Karpas-422 (cell line): ENCODE data around the gene EYA2. TPM values are rescaled to one million over a fixed set of nuclear protein-coding genes. Genes with fewer than 3 reads are reported as not detected.
"Not testable (repeated sequence)": the region's sequence is repeated elsewhere in the genome, so short reads cannot be mapped to it uniquely, and the experiment has no call there.

ENCODE experiments used
- DNase-seq: peaks from one replicate; pipeline ENCODE4 v3.0.0-alpha.2; 2015
- H2AFZ ChIP-seq: fragments of 200-600 bp; sonication (generic); 2 replicates; pipeline ENCODE4 v1.6.1; 2014; ENCODE audit warnings: antibody characterized with exemption, low read length, mixed read lengths
- H3K27ac ChIP-seq: fragments of 200-600 bp; sonication (generic); 2 replicates; pipeline ENCODE4 v1.5.1; 2014; ENCODE audit warnings: mild to moderate bottlenecking, low read length, moderate library complexity
- H3K27me3 ChIP-seq: fragments of 200-600 bp; sonication (generic); 2 replicates; pipeline ENCODE4 v1.6.1; 2014; ENCODE audit warnings: low read length, mixed read lengths
- H3K36me3 ChIP-seq: fragments of 200-600 bp; sonication (generic); 2 replicates; pipeline ENCODE4 v1.6.1; 2014; ENCODE audit warnings: low read length, mixed read lengths; ENCODE audit not compliant: insufficient read depth
- H3K4me1 ChIP-seq: fragments of 200-600 bp; sonication (generic); 2 replicates; pipeline ENCODE4 v1.6.1; 2014; ENCODE audit warnings: mild to moderate bottlenecking, low read length, mixed read lengths
- H3K4me2 ChIP-seq: fragments of 200-600 bp; sonication (generic); 2 replicates; pipeline ENCODE4 v1.6.1; 2014; ENCODE audit warnings: low read length, low read depth, mild to moderate bottlenecking; ENCODE audit not compliant: poor library complexity, severe bottlenecking
- H3K4me3 ChIP-seq: fragments of 200-600 bp; sonication (generic); 2 replicates; pipeline ENCODE4 v1.5.1; 2014; ENCODE audit warnings: mild to moderate bottlenecking, antibody characterized with exemption, low read length, mixed read lengths
- H3K79me2 ChIP-seq: fragments of 200-600 bp; sonication (generic); 2 replicates; pipeline ENCODE4 v1.6.1; 2014; ENCODE audit warnings: mild to moderate bottlenecking, low read length, mixed read lengths
- H3K9ac ChIP-seq: fragments of 200-600 bp; sonication (generic); 2 replicates; pipeline ENCODE4 v1.6.0; 2014; ENCODE audit warnings: low read length
- H3K9me2 ChIP-seq: fragments of 200-600 bp; sonication (generic), shearing (Covaris generic); replicated peaks from 2 replicates; pipeline ENCODE4 v1.6.0; 2014; ENCODE audit warnings: mild to moderate bottlenecking, low read length, moderate library complexity; ENCODE audit not compliant: insufficient read depth
- H3K9me3 ChIP-seq: fragments of 300-700, 200-600 bp; sonication (generic); 2 replicates; pipeline ENCODE4 v1.6.1; 2014; ENCODE audit warnings: low read length, mixed read lengths
- H4K20me1 ChIP-seq: fragments of 200-600 bp; sonication (generic); 2 replicates; pipeline ENCODE4 v1.6.1; 2014; ENCODE audit warnings: mild to moderate bottlenecking, antibody characterized with exemption, low read length, low read depth; ENCODE audit not compliant: insufficient read depth
- total RNA-seq: library from RNA; depleted of rRNA; stranded (reverse); fragments of >200 nt; shearing (Covaris generic); gene quantifications from 2 replicates; pipeline ENCODE4 v1.2.3, GENCODE V29; 2014; ENCODE audit warnings: low replicate concordance

Gene EYA2
- total RNA-seq, 1 experiment from 2014 or later = not detected

- Histone ChIP-seq H3K27me3 (no peaks in the 10 kb centered on the region), H3K36me3 (no peaks in the 10 kb centered on the region), H3K4me3 (no peak overlapping the region), H2AFZ (no peak overlapping the region), H3K27ac (no peak overlapping the region), H3K9ac (no peak overlapping the region), H3K9me3 (no peaks in the 10 kb centered on the region), H3K79me2 (no peaks in the 10 kb centered on the region), H3K9me2 (no peaks in the 10 kb centered on the region), H3K4me2 (no peak overlapping the region), H3K4me1 (no peaks in the 10 kb centered on the region), H4K20me1 (no peaks in the 10 kb centered on the region)
- DNase-seq = no peak
These were observed 65.2 kb downstream of the EYA2 start for GRCh38 chr20:46959821-46960220.

GRCh38 chr20:46960536-46960935 lies 65.9 kb downstream of the EYA2 start:
- Histone ChIP-seq H3K4me2 (no peak overlapping the region), H3K9ac (no peak overlapping the region), H3K9me3 (no peaks in the 10 kb centered on the region), H3K4me1 (no peaks in the 10 kb centered on the region), H2AFZ (no peak overlapping the region), H3K36me3 (no peaks in the 10 kb centered on the region), H3K9me2 (no peaks in the 10 kb centered on the region), H4K20me1 (no peaks in the 10 kb centered on the region), H3K27me3 (no peaks in the 10 kb centered on the region), H3K79me2 (no peaks in the 10 kb centered on the region), H3K4me3 (no peak overlapping the region), H3K27ac (no peak overlapping the region)
- DNase-seq = no peak

GRCh38 chr20:46961968-46962367 lies 67.3 kb downstream of the EYA2 start:
- H3K9me2 ChIP-seq, H3K79me2 ChIP-seq, H3K9ac ChIP-seq, H3K36me3 ChIP-seq, H3K4me3 ChIP-seq, H4K20me1 ChIP-seq, H3K27me3 ChIP-seq, H3K4me2 ChIP-seq, H3K4me1 ChIP-seq, H3K27ac ChIP-seq, H3K9me3 ChIP-seq, H2AFZ ChIP-seq, DNase-seq: not testable (repeated sequence)

- Histone ChIP-seq H3K27ac (no peak overlapping the region), H2AFZ (no peak overlapping the region), H3K9me3 (no peaks in the 10 kb centered on the region), H3K27me3 (no peaks in the 10 kb centered on the region), H3K79me2 (no peaks in the 10 kb centered on the region), H3K4me1 (no peaks in the 10 kb centered on the region), H3K36me3 (no peaks in the 10 kb centered on the region), H3K4me2 (no peak overlapping the region), H3K9ac (no peak overlapping the region), H3K4me3 (no peak overlapping the region), H4K20me1 (no peaks in the 10 kb centered on the region), H3K9me2 (no peaks in the 10 kb centered on the region)
- no peak for DNase-seq
These were observed 68.0 kb downstream of the EYA2 start for GRCh38 chr20:46962452-46963195.

GRCh38 chr20:46963196-46963529 lies 68.5 kb downstream of the EYA2 start:
- Histone ChIP-seq H3K9me2 (no peaks in the 10 kb centered on the region), H3K4me3 (no peak overlapping the region), H3K4me1 (no peaks in the 10 kb centered on the region), H4K20me1 (no peaks in the 10 kb centered on the region), H3K36me3 (no peaks in the 10 kb centered on the region), H2AFZ (no peak overlapping the region), H3K79me2 (no peaks in the 10 kb centered on the region), H3K4me2 (no peak overlapping the region), H3K9ac (no peak overlapping the region), H3K27me3 (no peaks in the 10 kb centered on the region), H3K27ac (no peak overlapping the region), H3K9me3 (no peaks in the 10 kb centered on the region)
- no peak for DNase-seq

GRCh38 chr20:46963758-46964617 lies 69.3 kb downstream of the EYA2 start:
- Histone ChIP-seq H2AFZ (no peak overlapping the region), H3K4me2 (no peak overlapping the region), H3K9ac (no peak overlapping the region), H3K9me2 (no peaks in the 10 kb centered on the region), H3K27me3 (no peaks in the 10 kb centered on the region), H3K4me3 (no peak overlapping the region), H3K79me2 (no peaks in the 10 kb centered on the region), H3K27ac (no peak overlapping the region), H3K36me3 (no peaks in the 10 kb centered on the region), H3K9me3 (no peaks in the 10 kb centered on the region), H4K20me1 (no peaks in the 10 kb centered on the region), H3K4me1 (no peaks in the 10 kb centered on the region)
- no peak for DNase-seq

- Histone ChIP-seq H3K36me3 (no peaks in the 10 kb centered on the region), H3K9me2 (no peaks in the 10 kb centered on the region), H4K20me1 (no peaks in the 10 kb centered on the region), H3K4me2 (no peak overlapping the region), H3K4me1 (no peaks in the 10 kb centered on the region), H3K4me3 (no peak overlapping the region), H3K27me3 (no peaks in the 10 kb centered on the region), H3K9me3 (no peaks in the 10 kb centered on the region), H2AFZ (no peak overlapping the region), H3K9ac (no peak overlapping the region), H3K27ac (no peak overlapping the region), H3K79me2 (no peaks in the 10 kb centered on the region)
- DNase-seq = no peak
These were observed 70.2 kb downstream of the EYA2 start for GRCh38 chr20:46964618-46965455.

- Histone ChIP-seq H3K36me3 (no peaks in the 10 kb centered on the region), H2AFZ (no peak overlapping the region), H3K27ac (no peak overlapping the region), H3K9me2 (no peaks in the 10 kb centered on the region), H3K4me1 (no peaks in the 10 kb centered on the region), H4K20me1 (no peaks in the 10 kb centered on the region), H3K4me3 (no peak overlapping the region), H3K9me3 (no peaks in the 10 kb centered on the region), H3K4me2 (no peak overlapping the region), H3K79me2 (no peaks in the 10 kb centered on the region), H3K27me3 (no peaks in the 10 kb centered on the region), H3K9ac (no peak overlapping the region)
- no peak for DNase-seq
These were observed 70.8 kb downstream of the EYA2 start for GRCh38 chr20:46965477-46965876.
